HEK293T (cell line): Measurements from ENCODE around the gene GNAT3.

ENCODE experiments used
- CTCF ChIA-PET: fragments of 350-600 bp; formaldehyde crosslinking; extraction: SDS; loops from one replicate; lab custom pipeline; 2021; ENCODE audit warnings: antibody characterized with exemption, inconsistent platforms; lab: Yijun Ruan, JAX
- POLR2A ChIA-PET: fragments of 350-600 bp; formaldehyde crosslinking; extraction: SDS; loops from one replicate; lab custom pipeline; 2020; ENCODE audit warnings: antibody characterized with exemption, inconsistent platforms; lab: Yijun Ruan, JAX
- DNase-seq: peaks from one replicate; pipeline ENCODE4 v3.0.0; 2012; ENCODE audit warnings: mixed read lengths; ENCODE audit errors: extremely low spot score
- ARNT ChIP-seq: fragments of 450-650 bp; IDR thresholded peaks from 2 replicates; pipeline ENCODE4 v1.6.1; 2017; ENCODE audit warnings: mild to moderate bottlenecking
- BHLHE40 ChIP-seq: fragments of 450-650 bp; IDR thresholded peaks from 2 replicates; pipeline ENCODE4 v1.6.1; 2016; ENCODE audit warnings: mild to moderate bottlenecking, moderate library complexity, borderline replicate concordance
- CTBP1 ChIP-seq: fragments of 450-650 bp; IDR thresholded peaks from 2 replicates; pipeline ENCODE4 v1.6.1; 2016; ENCODE audit warnings: borderline replicate concordance
- ELF4 ChIP-seq: fragments of 450-650 bp; IDR thresholded peaks from 2 replicates; pipeline ENCODE4 v1.6.1; 2017; ENCODE audit warnings: antibody characterized with exemption
- FOXA1 ChIP-seq: fragments of 450-650 bp; IDR thresholded peaks from 2 replicates; pipeline ENCODE4 v1.6.1; 2016; ENCODE audit warnings: mild to moderate bottlenecking
- FOXK2 ChIP-seq: fragments of 450-650 bp; IDR thresholded peaks from 2 replicates; pipeline ENCODE4 v1.6.1; 2016; ENCODE audit warnings: mild to moderate bottlenecking
- FOXM1 ChIP-seq: fragments of 450-650 bp; IDR thresholded peaks from 2 replicates; pipeline ENCODE4 v1.6.1; 2017; ENCODE audit warnings: mild to moderate bottlenecking, borderline replicate concordance
- HDGF ChIP-seq: fragments of 450-650 bp; IDR thresholded peaks from 2 replicates; pipeline ENCODE4 v1.6.1; 2017; ENCODE audit warnings: antibody characterized with exemption, borderline replicate concordance
- L3MBTL2 ChIP-seq: fragments of 450-650 bp; conservative IDR thresholded peaks from 2 replicates; pipeline ENCODE4 v1.6.1; 2016; ENCODE audit warnings: mild to moderate bottlenecking
- LEF1 ChIP-seq: fragments of 450-650 bp; IDR thresholded peaks from 2 replicates; pipeline ENCODE4 v1.6.1; 2017; ENCODE audit warnings: mild to moderate bottlenecking, borderline replicate concordance
- NFRKB ChIP-seq: fragments of 450-650 bp; IDR thresholded peaks from 2 replicates; pipeline ENCODE4 v1.6.1; 2016; ENCODE audit warnings: mild to moderate bottlenecking, moderate library complexity
- SP1 ChIP-seq: fragments of 450-650 bp; IDR thresholded peaks from 2 replicates; pipeline ENCODE4 v1.6.1; 2017
- SUZ12 ChIP-seq: fragments of 450-650 bp; IDR thresholded peaks from 2 replicates; pipeline ENCODE4 v1.6.1; 2016; ENCODE audit warnings: mild to moderate bottlenecking
- TARDBP ChIP-seq: fragments of 450-650 bp; IDR thresholded peaks from 2 replicates; pipeline ENCODE4 v1.6.1; 2016
- ZNF384 ChIP-seq: fragments of 450-650 bp; IDR thresholded peaks from 2 replicates; pipeline ENCODE4 v1.6.1; 2016
- TF ChIP-seq, protein P1 (sequence below): fragments of 450-650 bp; IDR thresholded peaks from 2 replicates; pipeline ENCODE4 v1.6.1; 2016

Gene GNAT3

DNA sequence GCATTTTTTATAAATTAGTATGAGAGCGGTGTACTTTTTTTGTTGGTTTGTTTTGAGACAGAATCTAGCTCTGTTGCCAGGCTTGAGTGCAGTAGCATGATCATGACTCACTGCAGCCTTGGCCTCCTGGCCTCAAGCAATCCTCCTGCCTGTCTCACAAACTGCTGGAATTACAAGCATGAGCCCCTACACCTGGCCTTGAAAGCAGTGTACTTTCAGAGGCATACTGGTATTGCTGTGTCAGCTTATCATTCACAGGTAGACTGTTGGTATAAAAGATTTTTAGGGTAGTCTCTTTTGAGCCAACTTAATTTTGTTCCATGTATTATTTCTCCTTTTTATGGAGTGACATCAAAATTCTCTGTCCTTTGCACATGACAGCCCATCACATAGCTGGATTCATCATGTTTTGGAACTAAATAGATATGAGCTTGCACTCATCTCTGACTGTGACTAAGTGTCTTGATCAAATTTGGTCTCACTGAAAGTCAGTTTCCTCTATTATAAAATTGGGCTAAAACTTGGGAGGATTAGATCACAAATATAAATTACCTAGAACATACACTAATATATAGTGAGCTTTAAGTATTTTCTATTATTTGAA, 12.4 kb downstream of the GNAT3 start:
- ChIA-PET POLR2A (no interaction called here), CTCF (no interaction called here)
- TF ChIP-seq TARDBP, result no peak
- TF ChIP-seq ZNF384, result no peak
- no peak for TF ChIP-seq LEF1
- no peak for TF ChIP-seq CTBP1
- TF ChIP-seq NFRKB, result no peak
- no peak for TF ChIP-seq BHLHE40
- no peak for TF ChIP-seq L3MBTL2
- no peak for TF ChIP-seq ELF4
- TF ChIP-seq SUZ12, result no peak
- TF ChIP-seq FOXM1, result no peak
- no peak for TF ChIP-seq ARNT
- no peak for TF ChIP-seq SP1
- TF ChIP-seq FOXK2, result no peak
- DNase-seq, result no peak

DNA sequence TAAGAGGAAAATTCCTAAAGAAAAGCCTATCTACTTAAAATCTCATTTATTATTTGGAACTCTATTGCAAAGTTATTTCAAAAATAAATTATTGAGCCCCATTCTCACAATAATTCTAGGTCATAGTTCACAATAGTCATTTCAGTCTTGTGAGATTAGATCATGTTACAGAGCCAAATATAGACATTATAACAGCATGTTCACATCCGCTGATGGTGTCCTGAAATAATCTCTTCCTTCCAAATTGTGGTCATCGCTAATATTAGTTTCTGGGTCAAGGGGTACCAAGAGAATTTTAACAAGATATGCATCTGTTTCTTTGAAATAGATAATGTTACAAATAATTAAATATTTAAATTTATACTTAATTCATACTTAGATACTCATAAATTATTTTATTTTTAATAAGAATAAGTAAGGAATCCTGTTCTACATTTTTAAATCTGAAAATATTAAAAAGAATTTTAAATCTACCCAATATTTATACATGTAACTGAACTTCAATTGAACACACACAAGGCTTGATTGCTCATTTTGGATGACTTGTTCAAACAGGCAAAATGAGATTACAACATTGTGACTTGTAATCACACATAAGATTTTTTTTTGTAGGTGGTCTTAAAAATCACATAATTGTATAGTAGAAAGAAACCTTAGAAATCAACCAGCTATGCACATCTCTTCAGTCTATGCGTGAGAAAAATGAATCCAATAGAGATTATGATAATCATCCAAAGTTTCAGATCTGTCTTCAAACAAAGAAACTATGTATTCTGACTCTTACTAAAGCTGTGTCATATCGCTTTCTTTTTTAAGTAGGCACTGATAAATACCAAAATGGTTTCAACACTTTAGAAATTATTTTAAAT, 13.1 kb downstream of the GNAT3 start:
- CTCF ChIA-PET, result no interaction called here
- TF ChIP-seq FOXM1 (no peak), L3MBTL2 (no peak), ELF4 (no peak), FOXK2 (no peak), NFRKB (no peak), BHLHE40 (no peak)
- POLR2A ChIA-PET, result no interaction called here
- DNase-seq, result no peak

DNA sequence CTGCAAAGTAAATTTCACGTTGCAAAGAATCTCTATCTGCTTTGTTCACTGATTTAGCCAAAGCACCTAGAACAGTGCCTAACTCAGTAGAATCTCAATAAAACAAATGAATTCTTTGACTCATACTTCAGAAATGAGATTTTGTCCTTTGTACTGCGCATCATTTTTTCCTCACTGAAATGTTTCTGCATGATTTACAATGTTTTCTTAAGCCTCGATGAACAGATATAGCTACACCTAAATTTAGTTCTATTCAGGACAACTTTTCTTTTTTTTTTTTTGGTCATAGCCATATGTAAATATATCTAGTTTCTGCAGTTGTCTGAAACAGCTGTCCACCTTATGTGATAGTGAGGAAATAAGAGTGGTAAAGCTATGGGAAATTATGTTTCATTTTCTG, 15.3 kb downstream of the GNAT3 start:
- TF ChIP-seq FOXK2 (no peak), L3MBTL2 (no peak), SP1 (no peak), NFRKB (no peak), HDGF (no peak), ZNF384 (no peak), BHLHE40 (no peak), CTBP1 (no peak), LEF1 (no peak), FOXM1 (no peak), ELF4 (no peak), ARNT (no peak), SUZ12 (no peak), FOXA1 (no peak), TARDBP (no peak)
- no peak for DNase-seq
- CTCF ChIA-PET, result no interaction called here
- POLR2A ChIA-PET, result no interaction called here

DNA sequence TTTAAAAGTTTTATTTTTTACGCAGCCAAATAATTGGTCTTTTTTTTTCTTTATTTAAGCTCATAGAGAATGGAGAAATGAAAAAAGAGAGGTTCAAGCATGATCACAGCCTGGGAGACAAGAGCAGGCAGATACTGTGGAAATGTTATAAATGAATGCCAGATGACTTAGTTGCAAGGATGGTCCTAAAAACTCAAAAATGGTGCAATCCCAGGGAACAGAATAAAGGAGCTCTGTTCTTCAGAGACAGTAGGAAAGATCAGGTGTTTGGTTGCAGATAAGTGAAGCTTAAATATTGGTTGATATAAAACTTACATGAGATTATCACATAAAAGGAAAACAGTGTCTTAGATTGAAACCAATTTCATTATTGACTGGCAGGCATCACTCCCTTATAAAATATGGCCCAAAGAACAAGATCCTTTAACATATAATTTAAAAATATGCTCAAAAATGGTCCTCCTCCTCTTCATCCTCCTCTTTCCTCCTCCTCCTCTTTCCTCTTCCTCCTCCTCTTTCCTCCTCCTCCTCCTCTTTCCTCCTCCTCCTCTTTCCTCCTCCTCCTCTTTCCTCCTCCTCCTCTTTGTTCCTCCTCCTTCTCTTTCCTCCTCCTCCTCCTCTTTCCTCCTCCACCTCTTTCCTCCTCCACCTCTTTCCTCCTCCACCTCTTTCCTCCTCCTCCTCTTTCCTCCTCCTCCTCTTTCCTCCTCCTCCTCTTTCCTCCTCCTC, 18.6 kb downstream of the GNAT3 start:
- POLR2A ChIA-PET, result no interaction called here

DNA sequence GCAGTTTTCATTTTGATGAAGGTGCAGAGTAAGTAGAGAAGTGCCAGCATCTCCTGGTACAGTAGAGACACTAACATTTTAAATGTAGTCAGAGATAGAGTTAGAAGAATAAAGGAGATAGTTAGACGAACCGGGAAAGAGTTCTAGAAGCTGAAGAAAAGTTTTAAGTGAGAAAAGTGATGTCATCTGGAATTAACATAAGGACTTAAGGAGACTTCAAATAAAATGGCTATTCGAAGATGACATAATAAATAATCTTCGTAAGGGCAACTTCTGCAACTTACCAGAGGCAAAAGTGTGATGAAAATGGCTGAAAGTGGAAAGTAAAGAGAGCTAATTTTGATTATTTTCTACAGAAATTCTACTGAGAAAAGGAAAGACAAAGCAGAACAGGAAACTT, 20.4 kb downstream of the GNAT3 start:
- POLR2A ChIA-PET, result no interaction called here
- CTCF ChIA-PET, result no interaction called here

More for the DNA sequence above, 18.6 kb downstream of the GNAT3 start:
- no peak for TF ChIP-seq NFRKB
- no peak for TF ChIP-seq FOXM1
- TF ChIP-seq, protein P1, sequence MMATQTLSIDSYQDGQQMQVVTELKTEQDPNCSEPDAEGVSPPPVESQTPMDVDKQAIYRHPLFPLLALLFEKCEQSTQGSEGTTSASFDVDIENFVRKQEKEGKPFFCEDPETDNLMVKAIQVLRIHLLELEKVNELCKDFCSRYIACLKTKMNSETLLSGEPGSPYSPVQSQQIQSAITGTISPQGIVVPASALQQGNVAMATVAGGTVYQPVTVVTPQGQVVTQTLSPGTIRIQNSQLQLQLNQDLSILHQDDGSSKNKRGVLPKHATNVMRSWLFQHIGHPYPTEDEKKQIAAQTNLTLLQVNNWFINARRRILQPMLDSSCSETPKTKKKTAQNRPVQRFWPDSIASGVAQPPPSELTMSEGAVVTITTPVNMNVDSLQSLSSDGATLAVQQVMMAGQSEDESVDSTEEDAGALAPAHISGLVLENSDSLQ, result no peak
- TF ChIP-seq SUZ12, result no peak
- no peak for TF ChIP-seq CTBP1
- TF ChIP-seq L3MBTL2, result no peak
- no peak for DNase-seq
- CTCF ChIA-PET, result no interaction called here

DNA sequence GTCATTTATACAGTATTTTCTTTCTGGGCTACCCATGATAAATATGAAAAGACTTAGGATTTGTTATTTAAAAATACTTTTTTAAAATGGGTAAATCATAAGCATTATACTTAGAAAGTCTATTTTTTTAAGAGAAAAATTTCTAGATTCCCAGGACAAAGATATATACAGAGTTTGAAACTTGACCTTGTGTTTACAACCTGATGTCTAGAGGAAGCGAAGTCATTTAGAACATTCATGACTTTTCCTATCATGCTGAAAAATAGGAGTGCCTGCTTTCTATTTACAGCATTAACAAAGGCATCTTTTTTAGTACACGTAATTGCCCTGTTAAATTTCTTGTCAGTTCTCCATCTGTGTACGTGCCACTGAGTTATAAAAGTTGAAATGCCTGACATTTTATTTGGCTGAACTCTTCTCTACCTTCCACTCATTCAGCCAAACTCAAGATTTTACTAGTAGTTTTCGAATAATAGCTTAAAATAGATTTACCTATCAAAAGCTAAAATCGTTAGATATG, 23.0 kb downstream of the GNAT3 start:
- ChIA-PET POLR2A (no interaction called here), CTCF (no interaction called here)
- TF ChIP-seq FOXK2 (no peak), TARDBP (no peak), LEF1 (no peak), FOXA1 (no peak), L3MBTL2 (no peak), CTBP1 (no peak), NFRKB (no peak), ELF4 (no peak), BHLHE40 (no peak), HDGF (no peak), ARNT (no peak), FOXM1 (no peak), SUZ12 (no peak)
- TF ChIP-seq, protein P1, result no peak
- no peak for DNase-seq

More for the DNA sequence above, 20.4 kb downstream of the GNAT3 start:
- no peak for TF ChIP-seq NFRKB
- no peak for TF ChIP-seq ZNF384
- TF ChIP-seq, protein P1, result no peak
- TF ChIP-seq ELF4, result no peak
- no peak for TF ChIP-seq TARDBP
- no peak for TF ChIP-seq L3MBTL2
- TF ChIP-seq HDGF, result no peak
- TF ChIP-seq FOXK2, result no peak
- TF ChIP-seq SUZ12, result no peak
- TF ChIP-seq ARNT, result no peak
- TF ChIP-seq SP1, result no peak
- TF ChIP-seq LEF1, result no peak
- TF ChIP-seq CTBP1, result no peak
- no peak for TF ChIP-seq BHLHE40
- no peak for DNase-seq
